ENCODE results near the gene C1orf174. TPM values are rescaled to one million over a fixed set of nuclear protein-coding genes. Genes with fewer than 3 reads are reported as not detected.

Gene C1orf174
- total RNA-seq, 1 experiment from 2014 or later: 21.1 TPM

- no peak overlapping the region for H2BK20ac ChIP-seq (ENCODE audit: low read depth, low read length, poor library complexity, severe bottlenecking)
- no peak overlapping the region for H2BK5ac ChIP-seq (ENCODE audit: insufficient read length, low read length)
- no peak overlapping the region for H3K56ac ChIP-seq (ENCODE audit: insufficient read length, low read depth, low read length)
- DNase-seq: no peak
- H3K27ac Mint-ChIP-seq: peak overlapping the region in 1 of 3 experiments; percentile 77; a peak in 2 of 7 replicates
- peaks cover 14 to 15% of the 10 kb centered on the region in 2 experiments for H3K9me3 Mint-ChIP-seq
- H3K4me1 Mint-ChIP-seq: peaks cover 5 to 18% of the 10 kb centered on the region in 2 experiments
- H3K14ac ChIP-seq (ENCODE audit: insufficient read depth, low read length): no peak overlapping the region
- no peaks in the 10 kb centered on the region for H4K20me1 ChIP-seq (ENCODE audit: control insufficient read depth, insufficient read depth, insufficient read length)
- H3K4me1 ChIP-seq (ENCODE audit: insufficient read depth, low read length): no peaks in the 10 kb centered on the region
- no peak overlapping the region for H2BK15ac ChIP-seq (ENCODE audit: low read depth, low read length)
- H2AK5ac ChIP-seq (ENCODE audit: insufficient read length, low read length): no peak overlapping the region
- H3K23ac ChIP-seq (ENCODE audit: insufficient read length, low read depth, low read length): no peak overlapping the region
- H3K4ac ChIP-seq (ENCODE audit: low read depth, low read length): no peak overlapping the region
- TF ChIP-seq CTCF (conservative IDR thresholded peaks at IDR 0.05): no peak
- H4K8ac ChIP-seq (replicated peaks; ENCODE audit: insufficient read length, low read depth, low read length): no peak overlapping the region
- H4K5ac ChIP-seq (ENCODE audit: insufficient read length, low read depth, low read length): no peak overlapping the region
- no peak overlapping the region for H3K4me2 ChIP-seq (ENCODE audit: insufficient read depth, insufficient read length, low read length)
- no peaks in the 10 kb centered on the region for H3K9me3 ChIP-seq (ENCODE audit: control insufficient read depth, low read depth, low read length)
- H3K23me2 ChIP-seq (ENCODE audit: insufficient read length, low read depth, low read length, poor library complexity, severe bottlenecking): peaks cover 7% of the 10 kb centered on the region
- peaks cover 34% of the 10 kb centered on the region; the same call in 1 of the 2 replicates for H3K79me2 ChIP-seq (ENCODE audit: insufficient read depth, low read length)
- H4K91ac ChIP-seq (ENCODE audit: insufficient read length, low read depth, low read length): no peak overlapping the region
- no peaks in the 10 kb centered on the region for H3K27me3 ChIP-seq (ENCODE audit: insufficient read depth, low read length)
- H2AFZ ChIP-seq (ENCODE audit: low read length): no peak overlapping the region
- no peak overlapping the region for H2BK12ac ChIP-seq (ENCODE audit: insufficient read length, low read depth, low read length)
- no peak overlapping the region for H3K27ac ChIP-seq (ENCODE audit: insufficient read length, low read depth, low read length)
- peaks cover 16% of the 10 kb centered on the region for H3K79me1 ChIP-seq (ENCODE audit: insufficient read depth, low read depth, low read length, poor library complexity, severe bottlenecking)
- H3K9ac ChIP-seq (ENCODE audit: extremely low read depth, insufficient read length, low read length): no peak overlapping the region
- no peak overlapping the region for H3K18ac ChIP-seq (ENCODE audit: insufficient read length, low read depth, low read length)
- no peak overlapping the region for H2BK120ac ChIP-seq (ENCODE audit: low read depth, low read length, poor library complexity, severe bottlenecking)
- H3K4me3 Mint-ChIP-seq: no peak overlapping the region
- peaks cover 19 to 36% (median 20%) of the 10 kb centered on the region in 3 experiments for H3K36me3 Mint-ChIP-seq (ENCODE audit: insufficient read depth in 1 of 3, low read depth in 3 of 3)
- H3K27me3 Mint-ChIP-seq (ENCODE audit: low read depth): no peaks in the 10 kb centered on the region
- WGBS (ENCODE audit: extremely low coverage, insufficient read length, low lambda C conversion rate): no CpG with 5 or more reads among the region's 4 CpGs
- no peak overlapping the region for H3T11ph ChIP-seq (ENCODE audit: low read length)
Measured at GRCh38 chr1:3895951-3896325, 4.1 kb downstream of the C1orf174 start.
